Transverse colon (tissue), 4 donors: Measurements from ENCODE around the gene WDR35. TPM values are rescaled to one million over a fixed set of nuclear protein-coding genes. Genes with fewer than 3 reads are reported as not detected.
"Not testable (repeated sequence)": the region's sequence is repeated elsewhere in the genome, so short reads cannot be mapped to it uniquely, and the experiment has no call there.

Experiments used
- DNase-seq: peaks from one replicate; pipeline ENCODE4 v3.0.0-alpha.2; 2019
- H3K27ac ChIP-seq, 4 donors: fragments of 200-600 bp; sonication (generic); 2 replicates each; pipeline ENCODE4 v1.5.1; 2016 to 2018; ENCODE audit warnings: inconsistent platforms in 4 of 4
- H3K27me3 ChIP-seq: fragments of 200-600 bp; sonication (generic); 2 replicates; pipeline ENCODE4 v1.5.1; 2017; ENCODE audit warnings: inconsistent platforms
- H3K36me3 ChIP-seq, 4 donors: fragments of 200-600 bp; sonication (generic); 2 replicates each; pipeline ENCODE4 v1.5.1; 2017 to 2019; ENCODE audit warnings: inconsistent platforms in 4 of 4
- H3K4me1 ChIP-seq, 4 donors: fragments of 200-600 bp; sonication (generic); 2 replicates each; pipeline ENCODE4 v1.5.1; 2017 to 2020; ENCODE audit warnings: inconsistent platforms in 4 of 4
- H3K4me3 ChIP-seq, 4 donors: fragments of 200-600 bp; sonication (generic); 1 replicate in 1 of 4; 2 replicates in 3 of 4; pipeline versions ENCODE4 v1.5.1 to v1.6.1; 2017 to 2019; ENCODE audit warnings: inconsistent platforms in 4 of 4
- H3K9me3 ChIP-seq, 2 donors: fragments of 200-600 bp; sonication (generic); 2 replicates each; pipeline ENCODE4 v1.5.1; 2017 to 2019; ENCODE audit warnings: inconsistent platforms in 2 of 2
- CTCF ChIP-seq, 5 experiments: fragments of 200-600 bp in 3 of 5; fragments of 450-650 bp in 2 of 5; sonication (generic) in 3 of 5; IDR thresholded peaks; 1 replicate in 2 of 5; 2 replicates in 3 of 5; pipeline ENCODE4 v1.5.1; 2016 to 2017; ENCODE audit warnings: antibody characterized with exemption in 5 of 5, inconsistent platforms in 3 of 5, mild to moderate bottlenecking in 2 of 5, moderate library complexity in 1 of 5
- EP300 ChIP-seq: sonication (generic); formaldehyde crosslinking; IDR thresholded peaks from one replicate; pipeline ENCODE4 v1.6.1; 2017; ENCODE audit warnings: antibody characterized with exemption, low read depth
- POLR2A ChIP-seq: fragments of 450-650 bp; IDR thresholded peaks from one replicate; pipeline ENCODE4 v1.6.1; 2016; ENCODE audit warnings: antibody characterized with exemption, mild to moderate bottlenecking, moderate library complexity
- POLR2AphosphoS5 ChIP-seq, 3 donors: sonication (generic); formaldehyde crosslinking; IDR thresholded peaks; one replicate each; pipeline ENCODE4 v1.6.1; 2016; ENCODE audit warnings: antibody characterized with exemption in 3 of 3
- WGBS, 2 donors: methylation state at CpG; one replicate each; pipeline ENCODE4 v1.1.5; 2018; ENCODE audit warnings: low coverage in 1 of 2; 5-methylcytosine and 5-hydroxymethylcytosine counted together
- in situ Hi-C, 4 donors: fragments of 200-750 bp; cut with MboI; loops; one replicate each; pipeline versions ENCODE4 v1.15.0 to v1.15.1; 2017; ENCODE audit warnings: low sequenced_read_pairs in 3 of 4, low pct_ligation_motif_present in 1 of 4, low pct_unique_long_range_greater_than_20kb in 1 of 4
- intact Hi-C: fragments of 100-400 bp; cut with DNase I; formaldehyde crosslinking; loops from one replicate; pipeline ENCODE4 v1.15.1; 2023; ENCODE audit warnings: low total_unique reads
- total RNA-seq, 4 donors: library from RNA; depleted of rRNA; stranded (reverse); fragments of >200 nt; gene quantifications; one replicate each; pipeline ENCODE4 v1.1.0, GENCODE V29; 2016

Gene WDR35
- total RNA-seq, 4 donors from 2014 or later, result 0.37 to 4.8 (median 2.0) TPM

GRCh38 chr2:19883971-19884720 is 105.8 kb downstream of the WDR35 start:
- WGBS, 2 donors, result 93% methylated on average over 8 of the region's 8 CpGs; no CpG with 5 or more reads in 1 of the 2 donors
- Histone ChIP-seq H3K27ac (no peak overlapping the region), H3K4me3 (no peak overlapping the region), H3K27me3 (no peaks in the 10 kb centered on the region), H3K36me3 (no peaks in the 10 kb centered on the region), H3K9me3 (no peaks in the 10 kb centered on the region), H3K4me1 (peaks cover 0 to 4% (median 0%) of the 10 kb centered on the region in 4 donors)
- in situ Hi-C loops (loop anchor here in 1 of 4 donors (25.0 kb wide), 1 partner anchor 753 kb away; no protein-coding TSS in a partner anchor), intact Hi-C loops (no loop called here)
- DNase-seq, result no peak
- no peak for TF ChIP-seq POLR2AphosphoS5 (IDR thresholded peaks at IDR 0.05)
- no peak for TF ChIP-seq EP300
- no peak for TF ChIP-seq CTCF (IDR thresholded peaks at IDR 0.05)
- TF ChIP-seq POLR2A, result no peak

- intact Hi-C loops (no loop called here), in situ Hi-C loops (loop anchor here in 1 of 4 donors (25.0 kb wide), 1 partner anchor 754 kb away; no protein-coding TSS in a partner anchor)
- Histone ChIP-seq H3K27me3 (no peaks in the 10 kb centered on the region), H3K4me3 (no peak overlapping the region), H3K27ac (no peak overlapping the region), H3K4me1 (peaks cover 0 to 4% (median 0%) of the 10 kb centered on the region in 4 donors), H3K36me3 (no peaks in the 10 kb centered on the region), H3K9me3 (no peaks in the 10 kb centered on the region)
- TF ChIP-seq POLR2A (no peak), EP300 (no peak), POLR2AphosphoS5 (IDR thresholded peaks at IDR 0.05) (no peak)
- 50% methylated on average over 2 of the region's 2 CpGs; no CpG with 5 or more reads in 1 of the 2 donors for WGBS, 2 donors
- DNase-seq, result no peak
Measured at GRCh38 chr2:19883486-19883885, 106.4 kb downstream of the WDR35 start.

- no peak overlapping the region for H3K4me3 ChIP-seq
- WGBS, 2 donors, result 91 to 100% methylated on average over 1 to 2 of the region's 2 CpGs
- H3K9me3 ChIP-seq, result no peaks in the 10 kb centered on the region
- H3K27ac ChIP-seq, result no peak overlapping the region
- in situ Hi-C loops, result loop anchor here in 1 of 4 donors (25.0 kb wide), 1 partner anchor 755 kb away; no protein-coding TSS in a partner anchor
- DNase-seq, result no peak
- intact Hi-C loops, result no loop called here
- H3K27me3 ChIP-seq, result no peaks in the 10 kb centered on the region
- no peaks in the 10 kb centered on the region for H3K4me1 ChIP-seq
- H3K36me3 ChIP-seq, result no peaks in the 10 kb centered on the region
- TF ChIP-seq EP300 (no peak), POLR2A (no peak), POLR2AphosphoS5 (IDR thresholded peaks at IDR 0.05) (no peak)
Measured at GRCh38 chr2:19882286-19882685, 107.6 kb downstream of the WDR35 start.

- H3K27me3 ChIP-seq, result no peaks in the 10 kb centered on the region
- in situ Hi-C loops (loop anchor here in 1 of 4 donors (25.0 kb wide), 1 partner anchor 755 kb away; no protein-coding TSS in a partner anchor), intact Hi-C loops (no loop called here)
- H3K9me3 ChIP-seq, result no peaks in the 10 kb centered on the region
- DNase-seq, result no peak
- no peaks in the 10 kb centered on the region for H3K36me3 ChIP-seq
- no peaks in the 10 kb centered on the region for H3K4me1 ChIP-seq
- no peak for TF ChIP-seq CTCF (IDR thresholded peaks at IDR 0.05)
- H3K4me3 ChIP-seq, result no peak overlapping the region
- H3K27ac ChIP-seq, result no peak overlapping the region
- WGBS, 2 donors, result 76% methylated on average over 2 of the region's 2 CpGs; no CpG with 5 or more reads in 1 of the 2 donors
Measured at GRCh38 chr2:19881908-19882265, 108.0 kb downstream of the WDR35 start.

GRCh38 chr2:19881221-19881907 is 108.5 kb downstream of the WDR35 start:
- 68% methylated on average over 2 of the region's 2 CpGs; no CpG with 5 or more reads in 1 of the 2 donors for WGBS, 2 donors
- H3K27me3 ChIP-seq, result no peaks in the 10 kb centered on the region
- in situ Hi-C loops (loop anchor here in 1 of 4 donors (25.0 kb wide), 1 partner anchor 756 kb away; no protein-coding TSS in a partner anchor), intact Hi-C loops (no loop called here)
- no peak overlapping the region for H3K4me3 ChIP-seq
- TF ChIP-seq POLR2AphosphoS5 (IDR thresholded peaks at IDR 0.05) (no peak), CTCF (IDR thresholded peaks at IDR 0.05) (no peak), EP300 (no peak), POLR2A (no peak)
- no peaks in the 10 kb centered on the region for H3K4me1 ChIP-seq
- H3K27ac ChIP-seq, result no peak overlapping the region
- DNase-seq, result no peak
- H3K36me3 ChIP-seq, result no peaks in the 10 kb centered on the region
- H3K9me3 ChIP-seq, result no peaks in the 10 kb centered on the region

GRCh38 chr2:19880191-19880590 is 109.7 kb downstream of the WDR35 start:
- H3K9me3 ChIP-seq, H3K4me3 ChIP-seq, H3K27me3 ChIP-seq, DNase-seq, H3K36me3 ChIP-seq, H3K27ac ChIP-seq, intact Hi-C loops, H3K4me1 ChIP-seq: not testable (repeated sequence)
- in situ Hi-C loops, result loop anchor here in 1 of 4 donors (25.0 kb wide), 1 partner anchor 757 kb away; no protein-coding TSS in a partner anchor
